Bone marrow (tissue), 2 donors: ENCODE measurements around the gene CCDC47.
A peak's percentile ranks its signal among the peaks of the same experiment; 100 is the strongest.
"Not testable (repeated sequence)": the region's sequence is repeated elsewhere in the genome, so short reads cannot be mapped to it uniquely, and the experiment has no call there.

Source experiments
- DNase-seq, 2 donors: peaks; one replicate each; lab custom pipeline; 2025; lab: John Stamatoyannopoulos, UW

Gene CCDC47

GRCh38 chr17:63773272-63774140 is at the start of gene CCDC47:
TSS of gene CCDC47 (minus strand) at chr17:63773597. CDS start at chr17:63766175, 7,422 bp downstream.
- peak; percentile 94 to 96 for DNase-seq

DNA sequence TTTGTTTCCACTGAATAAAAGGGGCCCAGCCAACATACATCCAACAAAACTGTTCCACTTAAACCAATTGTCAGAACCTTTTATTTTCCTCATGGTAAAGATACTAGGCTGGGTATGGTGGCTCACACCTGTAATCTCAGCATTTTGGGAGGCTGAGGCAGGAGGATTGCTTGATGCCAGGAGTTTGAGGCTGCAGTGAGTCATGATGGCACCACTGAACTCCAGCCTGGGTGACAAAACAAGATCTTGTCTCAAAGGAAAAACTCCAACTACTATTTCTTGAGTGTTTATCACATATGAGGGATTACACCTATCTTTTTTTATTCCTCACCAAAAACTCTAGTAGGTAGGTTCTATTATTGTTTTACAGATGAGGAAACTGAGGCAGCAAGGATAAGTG is 49.1 kb upstream of the CCDC47 start:
- no peak for DNase-seq

GRCh38 chr17:63821804-63822203 is 48.4 kb upstream of the CCDC47 start:
- no peak for DNase-seq

- no peak for DNase-seq
Observed at GRCh38 chr17:63820963-63821561, 47.7 kb upstream of the CCDC47 start.

GRCh38 chr17:63819585-63820537 is 46.5 kb upstream of the CCDC47 start:
- DNase-seq: no peak

DNA sequence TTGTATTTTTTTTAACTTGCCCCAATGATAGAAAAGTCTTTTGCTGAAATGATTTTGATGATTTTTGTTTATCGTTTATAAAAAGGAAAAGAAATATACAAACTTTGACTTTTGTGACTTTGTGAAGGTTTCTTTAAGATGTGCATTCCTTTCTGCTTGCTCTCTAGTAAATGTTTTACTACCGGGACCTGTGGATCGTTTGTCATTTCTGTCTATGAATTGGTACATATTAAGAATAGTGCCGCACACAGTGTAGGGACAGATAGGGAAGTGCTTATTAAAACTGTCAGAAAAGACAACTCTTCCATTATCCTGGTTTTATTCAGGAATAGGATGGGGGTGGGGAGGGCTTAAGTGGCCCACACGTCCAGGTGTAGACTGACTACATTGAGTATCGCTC is 45.7 kb upstream of the CCDC47 start:
- no peak for DNase-seq

- no peak for DNase-seq
Observed at GRCh38 chr17:63817736-63818385, 44.5 kb upstream of the CCDC47 start.

- no peak for DNase-seq
Observed at GRCh38 chr17:63816669-63817068, 43.3 kb upstream of the CCDC47 start.

GRCh38 chr17:63816123-63816522 is 42.7 kb upstream of the CCDC47 start:
- DNase-seq: no peak

- DNase-seq: no peak
Observed at GRCh38 chr17:63809970-63810369, 36.6 kb upstream of the CCDC47 start.

DNA sequence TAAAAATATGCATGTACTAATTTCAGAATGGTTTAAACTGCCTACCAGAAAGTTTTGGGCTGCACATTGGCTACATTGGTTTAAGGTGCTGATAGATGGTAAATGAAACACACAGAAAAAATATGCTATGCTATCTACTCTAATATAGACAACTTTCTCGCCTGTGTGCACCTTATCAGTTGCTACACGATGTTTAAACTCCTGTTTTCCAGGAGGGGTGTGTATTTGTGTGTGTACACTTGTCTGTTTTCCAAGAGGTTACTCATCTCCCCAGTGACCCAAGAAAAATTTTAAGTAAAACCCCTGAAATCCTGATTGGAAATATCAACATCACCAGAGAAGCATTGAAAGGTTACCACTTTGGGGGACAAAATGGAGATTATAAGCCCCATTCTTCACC is 32.2 kb upstream of the CCDC47 start:
- DNase-seq: no peak

DNA sequence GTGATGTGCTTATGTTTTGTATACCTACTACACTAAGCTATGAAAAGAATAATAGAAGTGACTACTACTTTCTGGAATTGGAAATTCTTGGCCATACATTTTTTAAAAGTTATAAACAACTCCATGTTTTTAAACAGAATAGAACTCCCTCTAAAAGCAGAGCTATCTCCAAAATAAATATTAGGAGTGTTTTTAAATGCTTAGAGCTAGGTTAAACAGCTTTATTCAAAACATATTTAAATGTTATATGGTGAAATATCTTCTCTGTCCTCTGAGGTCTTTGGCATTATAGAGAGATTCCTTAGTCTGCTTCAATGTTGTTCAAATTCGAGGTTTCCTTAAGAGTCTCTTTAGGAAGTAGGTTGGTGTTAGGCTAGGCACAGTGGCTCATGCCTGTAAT is 30.9 kb upstream of the CCDC47 start:
- no peak for DNase-seq

DNA sequence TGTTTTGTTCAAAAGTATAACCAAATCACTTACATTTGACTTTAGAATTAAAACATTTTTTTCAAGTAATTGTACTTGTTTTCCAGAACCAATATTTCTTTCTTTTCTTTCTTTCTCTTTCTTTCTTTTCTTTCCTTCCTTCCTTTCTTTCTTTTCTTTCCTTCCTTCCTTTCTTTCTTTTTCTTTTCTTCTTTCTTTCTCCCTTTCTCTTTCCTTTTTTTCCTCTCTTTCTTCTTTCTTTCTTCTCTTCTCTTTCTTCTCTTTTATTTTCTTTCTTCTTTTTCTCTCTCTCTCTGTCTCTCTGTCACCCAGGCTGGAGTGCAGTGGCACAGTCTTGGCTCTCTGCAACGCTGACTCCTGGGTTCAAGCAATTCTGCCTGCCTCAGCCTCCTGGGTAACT is 27.4 kb upstream of the CCDC47 start:
- no peak for DNase-seq

DNA sequence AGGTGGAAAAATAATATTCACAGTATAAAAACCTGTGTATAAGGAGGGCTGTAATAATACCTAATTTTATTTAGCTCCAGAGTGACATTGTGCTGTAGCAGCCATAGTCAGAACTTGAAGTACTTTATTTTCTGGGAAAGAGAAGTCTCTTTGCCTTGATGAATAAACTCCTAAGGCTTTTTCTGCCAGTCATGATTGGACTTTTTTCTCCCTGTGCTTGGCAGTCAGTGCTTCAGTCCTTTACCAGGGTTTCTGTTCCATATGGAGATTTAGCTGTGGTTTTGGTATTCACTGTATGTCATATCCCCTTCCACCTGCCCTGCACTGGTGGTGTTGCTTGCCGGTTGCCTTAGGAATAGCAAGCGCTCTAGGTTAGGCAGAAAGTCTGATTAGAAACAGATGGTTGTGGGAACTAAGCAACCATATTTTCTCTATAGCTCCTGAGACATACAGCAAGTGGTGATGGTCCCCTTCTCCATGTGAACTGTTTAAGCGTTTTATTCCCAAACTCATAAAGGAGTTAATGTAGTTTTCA is 25.2 kb upstream of the CCDC47 start:
- DNase-seq: no peak

GRCh38 chr17:63796375-63796774 is 23.0 kb upstream of the CCDC47 start:
- not testable (repeated sequence) for DNase-seq

- DNase-seq: no peak
Observed at GRCh38 chr17:63792055-63792729, 18.8 kb upstream of the CCDC47 start.

DNA sequence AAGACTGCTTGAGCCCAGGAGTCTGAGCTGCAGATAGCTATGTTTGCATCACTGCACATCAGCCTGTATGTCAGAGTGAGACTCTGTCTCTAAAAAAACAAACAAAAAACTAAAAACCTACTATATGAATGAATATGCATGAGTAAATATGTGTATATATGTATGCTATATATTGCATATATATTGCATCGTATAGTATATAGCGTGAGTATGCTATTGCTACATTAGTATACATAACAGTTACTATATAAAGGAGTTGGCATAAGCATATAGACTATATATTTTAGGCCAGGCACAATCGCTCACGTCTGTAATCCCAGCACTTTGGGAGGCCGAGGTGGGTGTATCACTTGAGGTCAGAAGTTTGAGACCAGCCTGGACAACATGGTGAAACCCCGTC is 16.7 kb upstream of the CCDC47 start:
- no peak for DNase-seq

- no peak for DNase-seq
Observed at GRCh38 chr17:63786971-63787711, 13.7 kb upstream of the CCDC47 start.

DNA sequence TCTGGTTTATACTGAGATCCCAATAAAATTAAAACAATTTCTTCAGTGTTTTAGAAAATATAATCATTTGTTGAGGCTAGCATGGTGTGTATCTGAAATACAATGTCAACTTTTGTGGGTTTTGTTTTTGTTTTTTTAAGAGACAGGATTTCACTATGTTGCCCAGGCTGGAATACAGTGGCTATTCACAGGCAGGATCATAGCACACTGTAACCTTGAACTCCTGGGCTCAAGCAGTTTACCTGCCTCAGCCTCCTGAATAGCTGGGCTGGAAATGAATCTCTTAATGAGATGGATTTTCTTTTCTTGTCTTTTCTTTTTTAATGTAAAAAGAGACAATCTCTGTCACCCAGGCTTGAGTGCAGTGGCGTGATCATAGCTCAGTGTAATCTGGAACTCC is 12.7 kb upstream of the CCDC47 start:
- DNase-seq: no peak

- no peak for DNase-seq
Observed at GRCh38 chr17:63785556-63785955, 12.2 kb upstream of the CCDC47 start.
